ENCODE data around the gene GMPPB. TPM values are rescaled to one million over a fixed set of nuclear protein-coding genes. Genes with fewer than 3 reads are reported as not detected.
"Not testable (repeated sequence)": the region's sequence is repeated elsewhere in the genome, so short reads cannot be mapped to it uniquely, and the experiment has no call there.

The GMPPB gene
- total RNA-seq, 1 donor: 21.0 TPM

DNA sequence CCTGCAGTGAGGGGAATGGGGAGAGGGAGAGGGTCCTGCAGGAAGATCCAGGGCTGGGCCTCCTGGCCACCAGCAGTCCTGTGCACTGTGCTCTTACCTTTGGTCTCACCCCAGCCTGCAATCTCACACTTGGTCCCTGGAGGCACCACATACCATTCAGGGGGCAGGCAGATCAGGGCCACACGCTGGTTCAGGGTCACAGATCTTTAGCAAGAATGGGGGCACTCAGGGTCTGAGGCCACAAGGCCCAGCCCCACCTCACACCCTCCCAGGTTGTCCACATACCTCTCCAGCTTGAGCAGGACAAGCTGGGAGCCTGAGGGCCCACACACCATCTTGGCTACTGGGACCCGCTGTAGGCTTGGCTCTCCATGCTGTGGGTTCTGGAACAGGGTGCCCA is 39.3 kb downstream of the GMPPB start:
- H3K27me3 ChIP-seq (ENCODE audit: insufficient read depth, low read length); H3K9me3 ChIP-seq (ENCODE audit: low read depth, low read length); DNase-seq (ENCODE audit: insufficient read length, low spot score, missing footprints); H4K20me1 ChIP-seq (ENCODE audit: insufficient read depth, low read length); H3K27ac ChIP-seq (ENCODE audit: low read depth, low read length); H3K79me2 ChIP-seq (ENCODE audit: insufficient read depth, low read length); H2AFZ ChIP-seq (ENCODE audit: low read length); H3K4me2 ChIP-seq (ENCODE audit: insufficient read depth, low read length); H3K4me1 ChIP-seq (ENCODE audit: insufficient read depth, low read length); H3K4me3 ChIP-seq (ENCODE audit: insufficient read depth, low read length): not testable (repeated sequence)
- peaks cover 38% of the 10 kb centered on the region for H3K36me3 ChIP-seq (ENCODE audit: insufficient read depth, low read length)

DNA sequence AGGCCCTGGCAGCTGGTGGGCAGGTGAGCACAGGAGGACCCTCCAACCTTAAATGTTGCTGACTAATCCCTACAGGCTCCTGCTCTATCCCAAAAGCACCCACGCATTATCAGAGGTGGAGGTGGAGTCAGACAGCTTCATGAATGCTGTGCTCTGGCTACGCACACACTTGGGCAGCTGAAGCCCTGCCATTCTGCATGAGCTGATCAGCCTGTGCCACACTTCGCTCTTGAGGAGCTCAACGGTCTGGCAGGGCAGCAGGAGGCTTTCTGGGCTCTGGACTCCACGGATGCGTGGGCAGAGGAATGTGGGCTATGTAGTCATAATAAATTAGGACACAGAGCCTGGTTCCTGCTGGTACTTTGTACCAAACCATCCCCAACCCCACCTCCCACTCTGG is 40.6 kb downstream of the GMPPB start:
- no peak overlapping the region for H3K4me2 ChIP-seq (ENCODE audit: insufficient read depth, low read length)
- no peaks in the 10 kb centered on the region for H3K27me3 ChIP-seq (ENCODE audit: insufficient read depth, low read length)
- H3K4me3 ChIP-seq (ENCODE audit: insufficient read depth, low read length): no peak overlapping the region
- H3K4me1 ChIP-seq (ENCODE audit: insufficient read depth, low read length): no peaks in the 10 kb centered on the region
- no peak for DNase-seq (ENCODE audit: insufficient read length, low spot score, missing footprints)
- H3K9me3 ChIP-seq (ENCODE audit: low read depth, low read length): no peaks in the 10 kb centered on the region
- TF ChIP-seq, protein P1, sequence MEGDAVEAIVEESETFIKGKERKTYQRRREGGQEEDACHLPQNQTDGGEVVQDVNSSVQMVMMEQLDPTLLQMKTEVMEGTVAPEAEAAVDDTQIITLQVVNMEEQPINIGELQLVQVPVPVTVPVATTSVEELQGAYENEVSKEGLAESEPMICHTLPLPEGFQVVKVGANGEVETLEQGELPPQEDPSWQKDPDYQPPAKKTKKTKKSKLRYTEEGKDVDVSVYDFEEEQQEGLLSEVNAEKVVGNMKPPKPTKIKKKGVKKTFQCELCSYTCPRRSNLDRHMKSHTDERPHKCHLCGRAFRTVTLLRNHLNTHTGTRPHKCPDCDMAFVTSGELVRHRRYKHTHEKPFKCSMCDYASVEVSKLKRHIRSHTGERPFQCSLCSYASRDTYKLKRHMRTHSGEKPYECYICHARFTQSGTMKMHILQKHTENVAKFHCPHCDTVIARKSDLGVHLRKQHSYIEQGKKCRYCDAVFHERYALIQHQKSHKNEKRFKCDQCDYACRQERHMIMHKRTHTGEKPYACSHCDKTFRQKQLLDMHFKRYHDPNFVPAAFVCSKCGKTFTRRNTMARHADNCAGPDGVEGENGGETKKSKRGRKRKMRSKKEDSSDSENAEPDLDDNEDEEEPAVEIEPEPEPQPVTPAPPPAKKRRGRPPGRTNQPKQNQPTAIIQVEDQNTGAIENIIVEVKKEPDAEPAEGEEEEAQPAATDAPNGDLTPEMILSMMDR (IDR thresholded peaks at IDR 0.05; ENCODE audit: extremely low read depth, low read depth, low read length): no peak
- H3K79me2 ChIP-seq (ENCODE audit: insufficient read depth, low read length): no peaks in the 10 kb centered on the region
- H4K20me1 ChIP-seq (ENCODE audit: insufficient read depth, low read length): peaks cover 11% of the 10 kb centered on the region
- peaks cover 50% of the 10 kb centered on the region for H3K36me3 ChIP-seq (ENCODE audit: insufficient read depth, low read length)
- H2AFZ ChIP-seq (ENCODE audit: low read length): no peak overlapping the region
- no peak overlapping the region for H3K27ac ChIP-seq (ENCODE audit: low read depth, low read length)

DNA sequence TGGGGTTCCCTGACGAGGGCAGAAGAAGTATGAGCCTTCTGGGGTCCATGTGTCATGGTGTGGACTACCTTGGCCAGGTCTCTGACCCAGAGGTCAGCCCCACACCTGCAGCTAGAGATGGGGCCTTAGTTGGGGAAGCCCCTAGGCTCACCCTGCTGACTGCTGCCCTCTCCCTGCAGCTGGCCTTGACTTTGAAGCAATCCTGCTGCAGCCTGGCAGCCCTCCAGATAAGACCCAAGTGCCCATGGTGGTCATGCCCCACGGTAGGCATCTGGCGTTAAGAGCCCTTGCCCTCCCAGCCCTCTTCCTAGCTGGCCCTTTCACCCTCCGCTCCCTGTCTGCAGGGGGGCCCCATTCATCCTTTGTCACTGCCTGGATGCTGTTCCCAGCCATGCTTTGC is 42.2 kb downstream of the GMPPB start:
- Histone ChIP-seq H3K27ac (ENCODE audit: low read depth, low read length) (no peak overlapping the region), H3K27me3 (ENCODE audit: insufficient read depth, low read length) (no peaks in the 10 kb centered on the region), H3K36me3 (ENCODE audit: insufficient read depth, low read length) (peaks cover 67% of the 10 kb centered on the region), H3K9me3 (ENCODE audit: low read depth, low read length) (no peaks in the 10 kb centered on the region), H3K4me3 (ENCODE audit: insufficient read depth, low read length) (no peak overlapping the region), H3K4me1 (ENCODE audit: insufficient read depth, low read length) (no peaks in the 10 kb centered on the region), H4K20me1 (ENCODE audit: insufficient read depth, low read length) (peaks cover 14% of the 10 kb centered on the region), H2AFZ (ENCODE audit: low read length) (no peak overlapping the region), H3K4me2 (ENCODE audit: insufficient read depth, low read length) (no peak overlapping the region), H3K79me2 (ENCODE audit: insufficient read depth, low read length) (peaks cover 2% of the 10 kb centered on the region)
- TF ChIP-seq, protein P1 (IDR thresholded peaks at IDR 0.05; ENCODE audit: extremely low read depth, low read depth, low read length): no peak
- DNase-seq (ENCODE audit: insufficient read length, low spot score, missing footprints): no peak

DNA sequence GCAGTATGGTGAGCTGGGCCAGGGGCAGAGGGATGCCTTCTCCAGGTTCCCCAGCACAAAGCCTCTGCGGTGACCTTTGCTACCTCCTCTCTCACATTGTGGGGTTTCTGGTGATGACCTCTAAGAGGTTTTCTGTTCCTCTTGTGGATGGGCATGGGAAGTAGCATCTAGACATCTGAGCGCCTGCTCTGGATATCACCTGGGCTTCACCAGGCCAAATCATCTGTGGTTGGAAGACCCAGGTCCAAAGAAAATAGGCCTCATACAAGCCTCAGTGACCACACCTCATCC is 42.6 kb downstream of the GMPPB start:
- Histone ChIP-seq H3K79me2 (ENCODE audit: insufficient read depth, low read length) (peaks cover 5% of the 10 kb centered on the region), H3K4me2 (ENCODE audit: insufficient read depth, low read length) (no peak overlapping the region), H3K9me3 (ENCODE audit: low read depth, low read length) (no peaks in the 10 kb centered on the region), H3K4me1 (ENCODE audit: insufficient read depth, low read length) (no peaks in the 10 kb centered on the region), H3K27me3 (ENCODE audit: insufficient read depth, low read length) (no peaks in the 10 kb centered on the region), H3K27ac (ENCODE audit: low read depth, low read length) (no peak overlapping the region), H4K20me1 (ENCODE audit: insufficient read depth, low read length) (peaks cover 16% of the 10 kb centered on the region), H3K36me3 (ENCODE audit: insufficient read depth, low read length) (peaks cover 70% of the 10 kb centered on the region), H2AFZ (ENCODE audit: low read length) (no peak overlapping the region), H3K4me3 (ENCODE audit: insufficient read depth, low read length) (no peak overlapping the region)
- no peak for DNase-seq (ENCODE audit: insufficient read length, low spot score, missing footprints)
- TF ChIP-seq, protein P1 (IDR thresholded peaks at IDR 0.05; ENCODE audit: extremely low read depth, low read depth, low read length): no peak

Data from osteoblast (primary cell).